Tibial nerve (tissue), 4 donors: ENCODE measurements around the gene CTBP2. TPM values are rescaled to one million over a fixed set of nuclear protein-coding genes. Genes with fewer than 3 reads are reported as not detected.

Experiments used
- DNase-seq, 2 donors: peaks; one replicate each; pipeline ENCODE4 v3.0.0-alpha.2; 2019; ENCODE audit warnings: low spot score in 2 of 2
- H3K27ac ChIP-seq, 4 donors: fragments of 200-600 bp; sonication (generic) in 3 of 4; one replicate each; pipeline ENCODE4 v1.5.1; 2017 to 2019; ENCODE audit warnings: mild to moderate bottlenecking in 1 of 4
- H3K27me3 ChIP-seq, 2 donors: fragments of 200-600 bp; sonication (generic) in 1 of 2; one replicate each; pipeline versions ENCODE4 v1.5.1 to v1.6.0; 2017 to 2019
- H3K36me3 ChIP-seq, 3 donors: fragments of 200-600 bp; sonication (generic); one replicate each; pipeline ENCODE4 v1.5.1; 2018 to 2019
- H3K4me1 ChIP-seq, 4 donors: fragments of 200-600 bp; sonication (generic) in 3 of 4; one replicate each; pipeline ENCODE4 v1.5.1; 2017 to 2019
- H3K4me3 ChIP-seq, 4 donors: fragments of 200-600 bp; sonication (generic) in 3 of 4; one replicate each; pipeline ENCODE4 v1.5.1; 2017 to 2019; ENCODE audit warnings: mild to moderate bottlenecking in 1 of 4, moderate library complexity in 1 of 4
- H3K9me3 ChIP-seq, 4 donors: fragments of 200-600 bp; sonication (generic) in 3 of 4; one replicate each; pipeline ENCODE4 v1.5.1; 2017 to 2019
- EP300 ChIP-seq, 2 donors: sonication (generic); formaldehyde crosslinking; IDR thresholded peaks; one replicate each; pipeline ENCODE4 v1.6.1; 2017; ENCODE audit warnings: antibody characterized with exemption in 2 of 2, mild to moderate bottlenecking in 1 of 2
- POLR2A ChIP-seq, 2 donors: fragments of 450-650 bp; IDR thresholded peaks; one replicate each; pipeline ENCODE4 v1.6.1; 2017; ENCODE audit warnings: antibody characterized with exemption in 2 of 2, mild to moderate bottlenecking in 2 of 2, moderate library complexity in 2 of 2
- WGBS, 2 donors: methylation state at CpG; one replicate each; pipeline ENCODE4 v1.1.5; 2018; 5-methylcytosine and 5-hydroxymethylcytosine counted together
- total RNA-seq, 4 donors: library from RNA; depleted of rRNA; stranded (reverse); fragments of >200 nt; gene quantifications; one replicate each; pipeline ENCODE4 v1.1.0, GENCODE V29; 2016
- TF ChIP-seq, protein P1 (sequence below), 5 experiments: fragments of 200-600 bp in 3 of 5; fragments of 450-650 bp in 2 of 5; sonication (generic) in 3 of 5; IDR thresholded peaks; one replicate each; pipeline ENCODE4 v1.5.1; 2016 to 2019; ENCODE audit warnings: antibody characterized with exemption in 5 of 5, mild to moderate bottlenecking in 3 of 5, moderate library complexity in 2 of 5

The CTBP2 gene
- total RNA-seq, 4 donors from 2014 or later, result 40.4 to 97.9 (median 62.3) TPM

GRCh38 chr10:125011171-125011925 lies 149.0 kb downstream of the CTBP2 start:
- DNase-seq, result no peak
- Histone ChIP-seq H3K4me1 (peaks cover 3 to 47% (median 30%) of the 10 kb centered on the region in 4 donors), H3K27ac (peak overlapping the region in 2 of 4 donors; percentile 39 to 60), H3K9me3 (no peaks in the 10 kb centered on the region), H3K4me3 (no peak overlapping the region), H3K36me3 (no peaks in the 10 kb centered on the region), H3K27me3 (no peaks in the 10 kb centered on the region)
- WGBS, 2 donors, result 77 to 87% methylated on average over 16 of the region's 16 CpGs
- TF ChIP-seq POLR2A (IDR thresholded peaks at IDR 0.05) (no peak), EP300 (IDR thresholded peaks at IDR 0.05) (no peak)
- TF ChIP-seq, protein P1, sequence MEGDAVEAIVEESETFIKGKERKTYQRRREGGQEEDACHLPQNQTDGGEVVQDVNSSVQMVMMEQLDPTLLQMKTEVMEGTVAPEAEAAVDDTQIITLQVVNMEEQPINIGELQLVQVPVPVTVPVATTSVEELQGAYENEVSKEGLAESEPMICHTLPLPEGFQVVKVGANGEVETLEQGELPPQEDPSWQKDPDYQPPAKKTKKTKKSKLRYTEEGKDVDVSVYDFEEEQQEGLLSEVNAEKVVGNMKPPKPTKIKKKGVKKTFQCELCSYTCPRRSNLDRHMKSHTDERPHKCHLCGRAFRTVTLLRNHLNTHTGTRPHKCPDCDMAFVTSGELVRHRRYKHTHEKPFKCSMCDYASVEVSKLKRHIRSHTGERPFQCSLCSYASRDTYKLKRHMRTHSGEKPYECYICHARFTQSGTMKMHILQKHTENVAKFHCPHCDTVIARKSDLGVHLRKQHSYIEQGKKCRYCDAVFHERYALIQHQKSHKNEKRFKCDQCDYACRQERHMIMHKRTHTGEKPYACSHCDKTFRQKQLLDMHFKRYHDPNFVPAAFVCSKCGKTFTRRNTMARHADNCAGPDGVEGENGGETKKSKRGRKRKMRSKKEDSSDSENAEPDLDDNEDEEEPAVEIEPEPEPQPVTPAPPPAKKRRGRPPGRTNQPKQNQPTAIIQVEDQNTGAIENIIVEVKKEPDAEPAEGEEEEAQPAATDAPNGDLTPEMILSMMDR (IDR thresholded peaks at IDR 0.05), result no peak

- no peak for DNase-seq
- Histone ChIP-seq H3K36me3 (peaks cover 0 to 6% (median 0%) of the 10 kb centered on the region in 3 donors), H3K27me3 (no peaks in the 10 kb centered on the region), H3K27ac (no peak overlapping the region), H3K9me3 (no peaks in the 10 kb centered on the region), H3K4me1 (peaks cover 3 to 39% (median 20%) of the 10 kb centered on the region in 4 donors), H3K4me3 (no peak overlapping the region)
- no peak for TF ChIP-seq EP300 (IDR thresholded peaks at IDR 0.05)
- TF ChIP-seq, protein P1 (IDR thresholded peaks at IDR 0.05), result no peak
- no peak for TF ChIP-seq POLR2A (IDR thresholded peaks at IDR 0.05)
- 96 to 99% methylated on average over 5 of the region's 5 CpGs for WGBS, 2 donors
Measured at GRCh38 chr10:125010362-125010761, 150.0 kb downstream of the CTBP2 start.

- H3K9me3 ChIP-seq, result no peaks in the 10 kb centered on the region
- no peak overlapping the region for H3K4me3 ChIP-seq
- peaks cover 0 to 35% (median 14%) of the 10 kb centered on the region in 4 donors for H3K4me1 ChIP-seq
- TF ChIP-seq, protein P1 (IDR thresholded peaks at IDR 0.05), result no peak
- TF ChIP-seq EP300 (IDR thresholded peaks at IDR 0.05), result no peak
- no peak for TF ChIP-seq POLR2A (IDR thresholded peaks at IDR 0.05)
- WGBS, 2 donors, result 88 to 92% methylated on average over 15 of the region's 15 CpGs
- no peak overlapping the region for H3K27ac ChIP-seq
- DNase-seq, result no peak
- peaks cover 0 to 12% (median 0%) of the 10 kb centered on the region in 3 donors for H3K36me3 ChIP-seq
- H3K27me3 ChIP-seq, result no peaks in the 10 kb centered on the region
Measured at GRCh38 chr10:125009661-125010161, 150.7 kb downstream of the CTBP2 start.

- Histone ChIP-seq H3K4me1 (peaks cover 0 to 30% (median 6%) of the 10 kb centered on the region in 4 donors), H3K27me3 (no peaks in the 10 kb centered on the region), H3K27ac (no peak overlapping the region), H3K36me3 (peaks cover 0 to 14% (median 0%) of the 10 kb centered on the region in 3 donors), H3K4me3 (no peak overlapping the region), H3K9me3 (no peaks in the 10 kb centered on the region)
- 86 to 91% methylated on average over 21 to 22 of the region's 22 CpGs for WGBS, 2 donors
- no peak for DNase-seq
- TF ChIP-seq, protein P1 (IDR thresholded peaks at IDR 0.05), result no peak
- no peak for TF ChIP-seq POLR2A (IDR thresholded peaks at IDR 0.05)
- no peak for TF ChIP-seq EP300 (IDR thresholded peaks at IDR 0.05)
Measured at GRCh38 chr10:125008689-125009638, 151.4 kb downstream of the CTBP2 start.
